Measurements from ENCODE around the gene FANCG.

Gene FANCG

DNA sequence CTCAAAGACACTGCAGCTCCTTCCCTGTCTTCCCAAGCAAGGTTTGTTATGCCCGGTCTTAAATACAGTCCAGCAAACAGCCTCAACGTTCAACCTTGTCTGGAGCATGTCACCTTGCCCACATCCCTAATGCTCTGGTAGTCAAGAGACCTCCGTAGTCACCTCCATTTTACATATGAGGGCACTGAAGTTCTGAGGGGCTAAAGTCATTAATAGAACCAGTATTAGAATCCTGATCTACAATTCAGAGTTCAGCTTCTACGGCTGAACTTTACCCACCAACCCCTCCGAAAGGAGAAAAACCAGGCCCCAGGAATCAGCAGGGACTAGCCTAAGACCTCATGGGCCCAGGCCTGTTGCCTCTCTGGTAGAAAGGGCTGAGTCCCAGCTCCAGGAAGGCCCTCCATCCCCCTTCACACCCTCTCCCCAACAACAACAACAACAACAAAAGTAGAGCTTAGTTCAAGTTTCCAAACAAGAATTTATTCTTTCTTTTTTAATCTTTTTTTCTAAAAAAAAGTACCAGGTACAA, 24.0 kb upstream of the FANCG start:
- no peak for DNase-seq (ENCODE audit: low read depth, low spot score)

DNA sequence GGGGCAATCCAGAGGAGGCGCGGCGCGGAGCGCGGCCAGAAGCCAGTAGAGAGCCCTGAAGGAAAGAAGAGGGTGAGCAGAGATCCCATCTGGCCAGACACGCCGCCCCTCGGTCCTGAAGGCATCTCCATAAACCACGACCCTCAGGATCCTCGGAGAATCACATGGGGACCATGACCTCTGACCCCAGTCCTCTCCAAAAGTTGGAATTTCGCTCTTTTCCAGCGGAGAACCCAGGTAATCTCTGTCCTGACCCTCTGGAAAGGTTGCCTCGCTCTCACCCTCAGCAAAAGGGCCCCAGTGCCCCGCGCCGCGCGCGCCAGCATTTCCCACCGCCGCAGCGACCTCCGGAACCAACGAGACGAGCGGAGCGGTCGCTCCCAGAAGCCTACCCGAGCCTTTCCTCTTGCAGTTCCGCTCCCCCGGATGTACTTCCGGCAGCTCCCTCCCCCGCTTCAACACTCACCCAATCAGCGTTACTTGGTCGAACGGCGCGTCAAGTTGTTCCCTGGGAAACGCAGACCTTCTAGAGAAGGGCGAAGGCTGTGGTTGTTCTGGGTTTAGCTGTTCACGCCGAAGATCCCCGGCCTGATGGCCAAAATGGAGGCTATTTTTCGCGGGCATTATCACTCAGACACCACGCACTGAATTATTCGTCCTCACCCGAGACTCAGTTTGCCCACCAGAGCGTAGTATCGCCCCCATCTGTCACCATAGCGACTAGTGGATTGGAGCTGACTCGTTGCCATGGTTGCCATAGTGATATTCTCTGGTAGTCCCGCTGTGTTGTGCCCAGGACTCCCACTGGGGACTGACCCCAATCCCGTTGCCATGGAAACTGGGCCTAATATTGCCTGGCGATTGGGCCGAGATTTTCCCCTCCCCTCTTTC, 23.3 kb upstream of the FANCG start, which contains the start of gene STOML2:
Gene STOML2, minus strand, starts transcription at position 363 of the 891 bp plus-strand sequence. Its CDS starts 37 bp downstream, at position 326.
- peak; percentile 88 for DNase-seq (ENCODE audit: low read depth, low spot score)

DNA sequence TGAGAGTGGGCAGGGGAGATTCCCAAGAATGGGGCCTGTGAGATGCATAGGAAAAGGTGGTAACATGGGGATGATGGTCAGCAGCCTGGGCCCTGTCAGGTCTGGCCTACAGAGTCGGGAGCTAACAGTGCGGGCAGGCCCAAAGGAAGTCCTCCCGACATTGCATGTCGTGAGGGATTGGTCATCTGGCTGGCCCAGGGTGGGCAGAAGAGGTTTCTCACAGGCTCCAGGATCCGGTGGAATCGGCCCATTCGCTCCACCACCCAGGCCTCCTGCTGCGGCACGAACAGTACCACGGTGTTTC, 22.7 kb upstream of the FANCG start:
- no peak for DNase-seq (ENCODE audit: low read depth, low spot score)

DNA sequence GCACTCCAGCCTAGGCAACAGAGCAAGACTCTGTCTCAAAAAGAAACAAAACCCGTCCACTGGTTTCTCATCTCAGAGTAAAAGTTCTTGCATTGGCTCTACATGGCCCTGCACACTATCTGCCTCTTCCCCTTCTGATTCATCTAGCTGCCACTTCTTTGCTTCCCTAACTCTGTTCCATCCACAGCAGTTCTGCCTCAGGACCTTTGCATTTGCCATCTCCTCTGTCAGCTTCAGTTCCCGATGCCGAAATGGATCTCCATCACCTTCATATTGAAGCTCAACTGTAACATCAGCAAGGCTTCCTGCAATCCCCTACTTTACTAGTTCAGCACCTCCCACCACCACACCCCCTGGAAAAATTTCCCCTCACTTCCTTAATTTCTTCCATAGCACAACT, 17.8 kb upstream of the FANCG start:
- DNase-seq (ENCODE audit: low read depth, low spot score) = no peak

DNA sequence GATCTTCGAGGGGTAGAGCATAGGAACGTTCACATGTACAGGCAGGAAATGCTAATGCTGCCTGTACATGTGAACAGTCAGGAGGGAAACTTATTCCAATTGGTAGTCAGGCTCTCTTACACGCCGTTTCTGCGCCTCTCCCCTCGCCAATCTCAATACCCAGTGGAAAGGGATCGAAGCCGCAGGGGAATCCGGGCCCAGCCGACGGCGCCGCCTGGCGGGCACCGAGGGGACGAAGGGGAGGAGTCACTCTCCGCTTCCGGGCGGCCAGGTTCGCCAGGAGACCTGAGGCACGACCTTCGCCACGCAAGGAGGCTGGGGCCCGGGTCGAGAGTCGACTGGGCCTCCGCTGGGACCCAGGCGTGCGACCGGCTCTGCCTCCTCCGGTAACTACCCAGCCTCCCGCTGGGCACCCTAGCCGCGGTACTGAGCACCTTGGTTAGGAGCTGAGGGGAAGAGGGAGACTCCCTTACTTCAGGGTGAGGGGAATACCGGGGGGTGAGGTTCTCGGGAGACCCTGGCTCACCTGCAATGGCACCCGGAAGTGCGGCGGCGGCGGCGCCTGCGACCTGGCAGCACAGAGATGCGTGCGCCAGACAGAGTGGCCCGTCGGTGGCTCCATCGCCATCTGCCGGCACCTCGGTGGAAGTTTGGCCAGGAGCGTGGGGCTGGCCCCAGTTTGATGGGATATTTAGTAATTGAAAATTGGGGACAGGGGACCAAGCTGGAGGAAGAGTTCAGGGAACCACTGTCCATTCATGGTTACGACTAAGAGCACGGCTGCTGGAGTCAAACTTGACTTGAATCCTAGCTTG, 16.5 kb upstream of the FANCG start, which contains the start of gene PIGO:
Gene PIGO, minus strand, starts transcription at position 557 of the 815 bp plus-strand sequence. CDS start 1,026 bp downstream, outside the sequence.
- peak; percentile 74 for DNase-seq (ENCODE audit: low read depth, low spot score)

DNA sequence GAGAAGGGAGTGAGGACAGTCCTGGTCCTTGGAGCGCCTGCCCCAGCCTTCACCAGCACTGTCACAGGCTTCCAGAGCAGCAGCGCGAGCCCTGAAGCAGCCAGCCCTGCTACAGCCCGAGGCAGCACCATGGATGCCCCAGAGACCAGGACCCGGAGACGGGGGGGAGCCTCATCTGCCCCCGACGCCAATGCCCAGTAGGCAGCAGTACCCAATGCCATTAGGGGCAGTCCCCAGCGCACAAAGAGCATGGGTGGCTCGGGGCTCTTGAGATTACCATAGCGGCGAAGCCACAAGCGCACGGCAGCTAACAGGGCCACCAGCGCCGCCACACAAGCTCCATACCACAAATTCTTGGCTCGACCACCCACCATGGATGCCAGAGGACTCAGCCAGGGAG, 11.8 kb upstream of the FANCG start:
- no peak for DNase-seq (ENCODE audit: low read depth, low spot score)

DNA sequence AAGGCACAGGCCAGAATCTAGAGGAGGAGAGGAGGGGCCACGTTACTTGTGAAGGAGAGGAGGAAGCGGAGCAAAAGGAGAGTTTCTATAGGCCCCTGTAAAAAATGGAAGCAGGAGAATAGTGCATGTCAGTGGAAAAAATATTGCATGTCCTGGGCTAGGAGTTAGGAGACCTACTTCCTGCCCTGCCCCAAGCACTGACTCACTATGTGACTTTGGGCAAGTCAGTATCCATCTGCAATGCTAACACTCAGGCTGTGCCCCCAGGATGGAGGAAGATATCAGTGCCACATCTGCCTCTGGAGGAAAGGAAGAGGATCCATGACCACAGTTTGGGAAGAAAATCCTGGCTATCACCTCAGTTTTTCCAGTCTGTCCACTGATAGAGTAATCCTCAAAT, 9.7 kb upstream of the FANCG start:
- no peak for DNase-seq (ENCODE audit: low read depth, low spot score)

DNA sequence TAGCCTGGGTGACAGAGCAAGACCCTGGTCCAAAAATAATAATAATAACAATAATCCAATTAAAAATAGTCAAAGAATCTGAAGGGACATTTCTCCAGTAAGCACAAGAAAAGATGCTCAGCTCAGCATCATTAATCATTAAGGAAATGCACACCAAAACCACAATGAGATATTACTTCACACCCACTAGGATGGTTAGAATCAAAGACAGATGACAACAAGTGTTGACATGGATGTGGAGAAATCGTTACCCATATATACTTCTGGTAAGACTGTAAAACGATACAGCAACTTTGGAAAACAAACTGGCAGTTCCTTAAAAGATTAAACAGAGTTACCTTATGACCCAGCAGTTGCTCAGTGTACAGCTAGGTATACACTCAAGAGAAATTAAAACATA, 5.3 kb upstream of the FANCG start:
- no peak for DNase-seq (ENCODE audit: low read depth, low spot score)

DNA sequence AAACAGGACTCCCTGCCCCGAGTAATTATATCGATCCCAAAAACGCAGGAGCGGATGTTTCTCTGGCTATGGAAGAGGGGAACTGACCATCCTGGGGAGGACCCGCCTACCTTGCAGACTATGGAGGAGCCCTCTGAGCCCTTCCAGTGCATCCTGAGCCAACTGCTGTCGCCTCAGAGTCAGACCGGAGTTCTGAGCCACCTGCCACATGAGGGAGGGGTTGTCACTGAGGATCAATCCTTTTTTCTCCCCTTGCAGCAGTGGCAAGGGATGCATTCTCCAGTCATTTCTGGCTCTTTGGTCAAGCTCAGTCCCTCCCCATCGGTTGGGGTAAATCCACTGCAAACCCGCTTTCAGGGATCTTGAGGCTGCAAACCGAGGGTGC, 709 bp downstream of the FANCG start:
- no peak for DNase-seq (ENCODE audit: low read depth, low spot score)

DNA sequence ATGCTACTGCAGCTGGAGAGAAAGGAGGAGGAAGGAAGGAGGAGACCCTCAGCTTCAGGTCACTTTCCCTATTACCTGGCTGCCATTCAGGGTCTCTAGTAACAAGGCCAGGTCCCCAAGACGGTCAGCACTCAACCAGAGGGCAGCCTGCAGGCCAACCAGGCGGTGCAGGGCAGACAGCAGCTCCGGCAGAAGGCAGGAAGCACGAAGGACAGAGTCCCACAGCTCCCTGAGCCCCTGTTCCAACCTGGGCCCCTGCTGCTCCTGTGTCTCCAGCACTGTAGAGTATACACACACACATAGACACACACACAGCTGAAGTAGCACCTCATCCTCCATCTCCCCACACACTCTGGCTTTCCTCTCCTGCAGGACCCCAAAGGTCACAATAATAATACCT, 1.7 kb downstream of the FANCG start:
- no peak for DNase-seq (ENCODE audit: low read depth, low spot score)

DNA sequence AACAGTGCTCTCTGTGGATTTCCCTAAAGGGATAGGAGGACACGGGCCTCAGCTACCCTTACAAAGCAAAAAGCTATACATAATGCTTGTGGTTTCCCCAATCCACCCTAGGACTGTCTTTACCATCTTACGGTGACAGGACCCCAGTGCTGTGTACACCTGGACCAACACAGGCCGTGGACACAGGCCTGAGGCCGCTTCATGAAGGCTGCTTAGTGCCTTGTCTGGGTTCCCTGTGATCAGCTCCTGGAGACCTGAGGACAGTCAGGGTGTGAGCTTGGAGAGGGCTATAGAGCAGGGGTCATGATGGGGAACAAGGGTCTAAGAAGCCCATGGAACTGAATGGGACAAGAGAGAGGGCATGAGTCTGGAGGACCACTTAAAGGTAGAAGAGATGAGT, 2.9 kb downstream of the FANCG start:
- no peak for DNase-seq (ENCODE audit: low read depth, low spot score)

DNA sequence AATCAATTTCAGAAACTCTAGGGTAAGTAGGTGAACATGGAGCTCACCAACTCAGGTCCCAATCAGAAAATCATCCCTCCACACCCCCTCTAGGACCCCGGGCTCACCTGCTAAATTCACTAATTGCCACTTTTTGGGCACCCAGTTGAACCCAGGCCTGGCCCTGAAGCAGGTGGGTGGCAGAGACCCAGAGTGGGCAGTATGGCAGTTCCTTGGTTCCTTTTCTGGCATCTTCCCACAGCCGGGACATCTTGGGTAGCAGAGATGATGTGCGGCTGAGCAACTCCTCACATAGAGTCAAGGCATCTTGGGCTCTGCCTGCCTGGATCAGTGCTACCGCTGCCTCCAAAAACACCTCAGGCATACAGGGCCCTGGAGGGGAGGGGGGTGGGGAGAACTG, 4.4 kb downstream of the FANCG start:
- DNase-seq (ENCODE audit: low read depth, low spot score) = no peak

DNA sequence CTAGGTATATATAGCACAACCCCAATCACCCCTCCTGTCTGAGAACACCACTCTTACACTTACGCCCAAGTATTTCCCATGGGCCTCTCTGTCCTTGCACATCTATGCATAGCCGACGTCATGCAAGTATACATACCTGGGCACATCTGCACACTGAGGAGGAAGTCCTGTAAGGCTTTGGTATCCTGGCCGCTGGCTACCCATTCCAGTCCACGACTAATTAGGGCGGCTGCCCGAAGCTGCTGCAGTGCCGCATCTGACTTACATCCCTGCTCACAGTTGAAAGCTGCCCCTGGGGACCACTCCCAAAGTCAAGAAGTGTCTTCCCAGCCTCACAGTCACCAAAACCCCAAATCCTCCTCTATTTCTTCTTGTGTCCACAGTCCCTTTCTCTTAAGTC, 5.0 kb downstream of the FANCG start:
- no peak for DNase-seq (ENCODE audit: low read depth, low spot score)

DNA sequence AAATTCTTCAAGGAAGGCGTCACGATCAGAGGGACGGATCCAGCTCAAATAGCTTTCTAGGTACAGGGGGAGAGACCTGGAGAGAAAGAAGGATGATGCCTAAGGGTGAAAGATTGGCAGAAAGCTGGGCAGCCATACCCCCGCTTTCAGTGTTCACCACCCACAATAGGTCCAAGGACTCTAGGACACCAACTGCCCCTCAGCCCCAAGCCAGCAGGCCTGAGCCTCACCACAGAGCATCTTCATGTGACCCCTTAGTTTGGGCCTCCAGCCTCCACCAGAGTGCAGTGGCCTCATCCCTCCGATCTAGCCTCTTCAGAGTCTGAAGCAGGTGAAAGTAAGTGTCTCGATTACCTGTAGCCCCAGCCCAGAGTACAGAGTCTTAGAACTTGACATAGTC, 5.6 kb downstream of the FANCG start:
- no peak for DNase-seq (ENCODE audit: low read depth, low spot score)

DNA sequence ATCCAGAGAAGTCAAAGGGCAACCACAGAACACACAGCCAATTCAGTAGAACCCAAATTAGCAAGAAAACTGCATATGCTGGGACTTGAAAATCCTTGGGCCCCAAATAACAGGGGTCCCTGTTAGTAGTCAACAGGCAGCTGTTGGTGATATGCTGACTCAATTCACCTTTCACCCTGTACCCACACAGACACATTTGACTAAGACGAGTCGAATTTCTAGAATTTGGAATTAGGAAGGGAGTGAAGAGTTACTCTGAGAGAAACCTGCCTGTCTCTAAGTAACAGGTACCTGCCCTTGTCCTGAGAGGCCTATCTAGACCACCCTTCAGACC, 6.5 kb downstream of the FANCG start:
- DNase-seq (ENCODE audit: low read depth, low spot score) = no peak

DNA sequence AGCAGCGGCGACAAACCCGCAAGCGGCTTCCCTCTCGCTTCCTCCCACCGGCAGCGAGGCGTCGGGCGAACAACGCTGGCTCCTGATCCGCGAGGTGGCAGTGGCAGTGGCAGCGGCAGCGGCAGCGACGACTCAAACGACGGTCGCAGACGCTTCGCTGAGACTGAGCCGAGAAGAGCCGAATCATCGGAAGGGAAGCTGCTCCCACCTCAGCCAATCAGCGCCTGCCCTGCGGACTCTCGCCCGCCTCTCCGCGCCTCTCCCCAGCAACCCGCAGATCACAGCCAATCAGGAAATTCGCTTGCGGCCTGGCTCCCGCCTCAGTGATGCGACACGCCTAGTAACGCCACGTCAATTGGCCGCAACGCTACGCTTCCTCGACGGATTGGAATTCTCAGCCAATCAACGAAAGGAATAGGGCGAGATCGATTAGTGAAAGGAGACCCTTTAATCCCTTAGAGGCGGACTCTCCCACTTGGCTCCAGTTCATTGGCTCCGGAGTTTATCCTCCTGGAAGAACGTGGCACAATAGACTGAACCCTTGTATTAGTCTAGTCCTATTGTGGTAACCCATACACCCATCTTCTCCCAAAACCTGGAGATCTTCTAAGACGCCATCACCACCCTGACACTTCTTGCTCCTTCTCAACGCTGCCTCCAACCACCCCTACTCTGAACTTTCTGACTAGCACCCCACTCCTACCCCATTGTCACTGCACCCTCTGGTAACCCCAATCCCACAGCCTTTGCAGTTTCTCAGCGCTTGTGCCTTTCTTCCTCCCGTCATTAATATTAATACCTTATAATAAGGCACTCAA, 7.1 kb downstream of the FANCG start, which contains the start of gene VCP:
Gene VCP, minus strand, starts transcription at position 165 of the 818 bp plus-strand sequence. CDS start 272 bp downstream, outside the sequence.
- DNase-seq (ENCODE audit: low read depth, low spot score) = peak; percentile 95

DNA sequence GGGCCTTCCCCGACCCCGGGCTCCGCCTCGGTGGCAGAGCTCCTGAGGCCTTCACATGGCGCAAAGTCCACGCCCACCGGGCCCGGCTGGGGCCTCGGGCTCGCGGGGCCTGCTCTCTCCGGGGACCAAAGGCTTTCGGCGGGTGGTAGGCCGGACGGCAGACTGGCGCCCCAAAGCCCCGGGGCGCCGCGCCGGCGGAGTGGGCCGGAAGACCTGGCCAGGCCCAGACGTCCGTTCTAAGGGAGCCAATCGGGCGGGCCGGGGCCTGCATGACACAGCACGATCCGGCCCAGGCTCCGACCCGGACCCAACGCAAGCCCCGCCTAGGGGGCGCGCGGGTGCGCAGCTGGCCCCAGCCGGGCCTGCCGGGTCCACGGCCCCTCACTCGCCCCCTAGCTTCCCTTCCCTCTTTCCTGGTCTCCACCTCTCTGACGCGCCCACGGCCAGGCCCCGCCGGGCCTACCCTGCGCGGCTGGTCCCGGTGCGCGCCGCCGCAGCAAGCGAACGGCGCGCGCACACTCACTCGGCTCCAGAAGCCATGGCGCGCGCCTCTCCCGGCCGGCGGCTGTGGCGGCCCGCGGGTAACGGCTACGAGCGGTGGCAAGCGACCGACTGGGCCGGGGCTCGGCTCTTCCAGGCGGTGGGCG, 7.8 kb downstream of the FANCG start:
- DNase-seq (ENCODE audit: low read depth, low spot score) = peak; percentile 35

DNA sequence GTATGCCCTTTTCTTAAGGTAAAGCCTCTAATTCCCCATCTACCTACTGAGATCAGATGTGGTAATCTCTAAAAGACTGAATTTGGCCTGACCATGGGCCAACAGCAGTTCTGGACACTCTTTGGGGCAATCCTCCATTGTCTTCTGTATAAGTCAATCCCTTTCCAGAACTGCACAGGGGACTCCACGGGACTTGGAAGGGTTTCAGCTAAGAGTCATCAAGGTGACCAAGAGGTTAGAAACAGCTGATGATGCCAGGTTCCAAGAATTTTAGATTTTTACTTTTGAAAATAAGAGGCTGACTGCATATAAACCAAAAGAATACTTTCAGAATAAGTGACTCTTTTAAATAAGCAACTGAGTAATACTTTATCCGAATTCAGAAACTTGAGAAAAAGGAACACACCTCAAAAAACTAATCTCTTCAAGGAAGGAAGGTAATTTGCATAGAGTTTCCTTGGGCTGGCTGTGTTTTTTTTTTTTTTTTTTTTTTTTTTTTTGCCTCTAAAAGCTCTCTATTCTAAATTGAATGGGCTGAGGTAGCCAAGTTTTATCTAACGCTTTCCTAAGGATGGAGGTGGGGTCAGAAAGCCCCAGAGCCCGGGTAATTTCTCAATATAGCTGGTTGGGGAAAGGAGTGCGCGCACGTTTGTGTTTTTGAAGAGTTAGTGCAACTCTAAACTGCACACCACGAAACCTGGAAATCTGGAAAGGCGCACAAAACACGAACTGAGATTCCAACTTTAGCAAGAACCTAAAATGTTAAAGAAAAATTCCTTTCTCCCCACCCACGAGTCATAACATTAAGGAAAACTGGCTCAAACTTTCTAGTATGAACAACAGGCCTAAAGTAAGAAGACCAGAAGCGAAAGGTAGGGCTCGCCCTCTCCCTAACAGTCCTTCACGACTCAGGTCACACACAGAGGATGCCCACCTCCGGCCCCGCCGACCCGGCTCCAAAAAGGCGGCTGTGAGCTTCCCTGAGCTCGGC, 8.6 kb downstream of the FANCG start:
- no peak for DNase-seq (ENCODE audit: low read depth, low spot score)

DNA sequence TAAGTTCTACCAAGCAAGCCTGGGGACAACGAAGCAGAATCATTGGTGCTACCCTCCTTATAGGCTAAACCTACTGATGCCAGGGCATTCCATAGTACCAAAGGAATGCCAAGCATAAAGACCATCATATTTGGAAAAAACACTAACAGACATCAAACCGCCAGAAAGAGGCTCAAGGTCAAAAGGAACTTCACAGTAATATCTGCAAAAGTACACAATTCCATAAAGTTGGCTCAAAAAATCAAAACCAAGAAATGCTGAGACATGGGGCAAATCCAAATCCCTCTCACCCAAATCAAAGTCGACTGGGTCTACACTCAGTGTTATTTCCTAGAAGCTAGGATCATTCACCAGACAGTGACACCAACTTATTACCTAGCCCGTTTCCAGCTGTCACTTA, 10.7 kb downstream of the FANCG start:
- no peak for DNase-seq (ENCODE audit: low read depth, low spot score)

DNA sequence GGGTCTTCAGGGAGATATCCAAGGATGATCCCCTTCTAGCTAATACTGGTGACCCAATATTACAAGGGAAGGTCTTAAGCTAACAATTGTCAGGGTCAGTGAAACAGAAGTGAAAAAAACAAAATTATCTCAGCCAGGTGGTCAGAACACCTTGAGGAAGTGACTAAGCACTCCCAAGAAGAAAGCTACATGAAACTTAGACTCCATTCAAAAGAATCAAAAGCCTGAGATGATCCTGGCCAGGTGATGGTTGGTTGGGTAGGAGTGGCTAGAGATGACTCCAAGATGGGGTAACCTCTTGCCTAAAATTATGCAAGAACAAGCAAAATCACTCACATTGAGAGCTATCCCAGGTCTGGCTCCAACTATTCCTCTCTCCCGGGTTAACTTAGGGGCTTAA, 12.7 kb downstream of the FANCG start:
- DNase-seq (ENCODE audit: low read depth, low spot score) = no peak
